ENCODE data around the gene RASAL1. TPM values are rescaled to one million over a fixed set of nuclear protein-coding genes. Genes with fewer than 3 reads are reported as not detected.

Gene RASAL1
- total and polyA plus RNA-seq, 2 donors (not counting 1 experiment from before 2014, with no cell fraction given) = not detected

DNA sequence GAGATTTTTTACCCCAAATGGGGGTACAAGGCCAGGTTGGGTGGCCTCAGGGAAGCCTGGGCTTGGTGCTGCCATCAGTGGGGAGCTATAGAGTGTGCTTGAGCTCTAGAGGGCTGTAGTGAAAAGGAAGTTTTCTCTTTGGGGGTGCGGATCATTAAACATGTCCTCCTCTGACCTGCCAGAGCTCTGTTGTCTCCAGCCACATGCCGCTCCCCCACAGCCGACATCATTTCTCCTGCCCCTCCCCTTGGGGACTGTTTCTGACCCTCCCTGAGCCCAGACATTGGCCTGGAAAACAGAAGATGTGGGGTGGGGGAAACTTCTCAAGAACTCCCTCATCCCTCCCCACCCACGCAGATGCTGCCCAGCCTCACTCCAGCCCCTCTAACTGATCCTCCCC lies 53.7 kb downstream of the RASAL1 start:
- no peak for TF ChIP-seq EZH2 (IDR thresholded peaks at IDR 0.05; ENCODE audit: low read length, missing control alignments)
- TF ChIP-seq, protein P1, sequence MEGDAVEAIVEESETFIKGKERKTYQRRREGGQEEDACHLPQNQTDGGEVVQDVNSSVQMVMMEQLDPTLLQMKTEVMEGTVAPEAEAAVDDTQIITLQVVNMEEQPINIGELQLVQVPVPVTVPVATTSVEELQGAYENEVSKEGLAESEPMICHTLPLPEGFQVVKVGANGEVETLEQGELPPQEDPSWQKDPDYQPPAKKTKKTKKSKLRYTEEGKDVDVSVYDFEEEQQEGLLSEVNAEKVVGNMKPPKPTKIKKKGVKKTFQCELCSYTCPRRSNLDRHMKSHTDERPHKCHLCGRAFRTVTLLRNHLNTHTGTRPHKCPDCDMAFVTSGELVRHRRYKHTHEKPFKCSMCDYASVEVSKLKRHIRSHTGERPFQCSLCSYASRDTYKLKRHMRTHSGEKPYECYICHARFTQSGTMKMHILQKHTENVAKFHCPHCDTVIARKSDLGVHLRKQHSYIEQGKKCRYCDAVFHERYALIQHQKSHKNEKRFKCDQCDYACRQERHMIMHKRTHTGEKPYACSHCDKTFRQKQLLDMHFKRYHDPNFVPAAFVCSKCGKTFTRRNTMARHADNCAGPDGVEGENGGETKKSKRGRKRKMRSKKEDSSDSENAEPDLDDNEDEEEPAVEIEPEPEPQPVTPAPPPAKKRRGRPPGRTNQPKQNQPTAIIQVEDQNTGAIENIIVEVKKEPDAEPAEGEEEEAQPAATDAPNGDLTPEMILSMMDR (conservative IDR thresholded peaks at IDR 0.05 in 1 of 2, IDR thresholded peaks at IDR 0.05 in 1 of 2; ENCODE audit: low read depth in 1 of 2, low read length in 2 of 2) = no peak
- Histone ChIP-seq H3K27ac (ENCODE audit: insufficient read depth, low read length) (no peak overlapping the region), H3K9me3 (ENCODE audit: control insufficient read depth, insufficient read depth, low read depth, low read length) (no peaks in the 10 kb centered on the region), H3K79me2 (ENCODE audit: control insufficient read depth, insufficient read depth, low read length) (no peaks in the 10 kb centered on the region), H3K27me3 (ENCODE audit: control insufficient read depth, insufficient read depth, low read length) (no peaks in the 10 kb centered on the region), H2AFZ (ENCODE audit: low read length) (no peak overlapping the region), H3K4me2 (ENCODE audit: extremely low read depth, insufficient read depth, low read length) (no peak overlapping the region), H4K20me1 (ENCODE audit: control insufficient read depth, extremely low read depth, insufficient read depth, low read length) (no peaks in the 10 kb centered on the region), H3K4me1 (ENCODE audit: control insufficient read depth, extremely low read depth, insufficient read depth, low read length) (no peaks in the 10 kb centered on the region), H3K9ac (ENCODE audit: insufficient read depth, low read length) (no peak overlapping the region), H3K4me3 (replicated peaks in 1 of 4; ENCODE audit: control extremely low read depth in 1 of 4, insufficient read depth in 1 of 4, low read depth in 3 of 4, low read length in 4 of 4) (no peak overlapping the region), H3K36me3 (ENCODE audit: control insufficient read depth, insufficient read depth, low read length) (no peaks in the 10 kb centered on the region)
- DNase-seq (ENCODE audit: low read depth in 2 of 2) = no peak

DNA sequence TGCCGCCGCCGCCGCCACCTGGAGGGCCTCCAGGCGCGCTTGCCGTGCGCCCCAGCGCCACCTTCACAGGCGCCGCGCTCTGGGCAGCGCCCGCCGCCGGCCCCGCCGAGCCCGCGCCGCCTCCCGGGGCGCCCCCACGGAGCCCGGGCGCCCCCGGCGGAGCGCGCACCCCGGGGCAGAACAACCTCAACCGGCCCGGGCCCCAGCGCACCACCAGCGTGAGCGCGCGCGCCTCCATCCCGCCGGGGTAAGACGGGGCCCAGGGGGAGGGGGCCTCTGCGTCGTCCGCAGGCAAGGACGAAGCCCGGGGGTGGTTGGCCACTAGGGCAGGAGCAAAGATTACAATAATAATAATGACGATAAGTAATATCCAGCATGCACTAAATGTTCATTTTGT lies 57.7 kb downstream of the RASAL1 start:
- TF ChIP-seq EZH2 (IDR thresholded peaks at IDR 0.05; ENCODE audit: low read length, missing control alignments) = no peak
- TF ChIP-seq, protein P1 (conservative IDR thresholded peaks at IDR 0.05 in 1 of 2, IDR thresholded peaks at IDR 0.05 in 1 of 2; ENCODE audit: low read depth in 1 of 2, low read length in 2 of 2) = no peak
- Histone ChIP-seq H3K9me3 (ENCODE audit: control insufficient read depth, insufficient read depth, low read depth, low read length) (no peaks in the 10 kb centered on the region), H2AFZ (ENCODE audit: low read length) (no peak overlapping the region), H3K36me3 (ENCODE audit: control insufficient read depth, insufficient read depth, low read length) (no peaks in the 10 kb centered on the region), H3K4me2 (ENCODE audit: extremely low read depth, insufficient read depth, low read length) (no peak overlapping the region), H3K4me3 (replicated peaks in 1 of 4; ENCODE audit: control extremely low read depth in 1 of 4, insufficient read depth in 1 of 4, low read depth in 3 of 4, low read length in 4 of 4) (no peak overlapping the region), H3K27ac (ENCODE audit: insufficient read depth, low read length) (no peak overlapping the region), H3K4me1 (ENCODE audit: control insufficient read depth, extremely low read depth, insufficient read depth, low read length) (no peaks in the 10 kb centered on the region), H3K79me2 (ENCODE audit: control insufficient read depth, insufficient read depth, low read length) (no peaks in the 10 kb centered on the region), H4K20me1 (ENCODE audit: control insufficient read depth, extremely low read depth, insufficient read depth, low read length) (no peaks in the 10 kb centered on the region), H3K27me3 (ENCODE audit: control insufficient read depth, insufficient read depth, low read length) (no peaks in the 10 kb centered on the region), H3K9ac (ENCODE audit: insufficient read depth, low read length) (no peak overlapping the region)
- DNase-seq (ENCODE audit: low read depth in 2 of 2) = no peak

GRCh38 chr12:113077057-113077858 lies 58.3 kb downstream of the RASAL1 start:
- H3K9ac ChIP-seq (ENCODE audit: insufficient read depth, low read length) = no peak overlapping the region
- no peak overlapping the region for H3K27ac ChIP-seq (ENCODE audit: insufficient read depth, low read length)
- no peaks in the 10 kb centered on the region for H3K9me3 ChIP-seq (ENCODE audit: control insufficient read depth, insufficient read depth, low read depth, low read length)
- H3K79me2 ChIP-seq (ENCODE audit: control insufficient read depth, insufficient read depth, low read length) = no peaks in the 10 kb centered on the region
- no peaks in the 10 kb centered on the region for H3K4me1 ChIP-seq (ENCODE audit: control insufficient read depth, extremely low read depth, insufficient read depth, low read length)
- no peak for DNase-seq (ENCODE audit: low read depth in 2 of 2)
- no peak for TF ChIP-seq EZH2 (IDR thresholded peaks at IDR 0.05; ENCODE audit: low read length, missing control alignments)
- TF ChIP-seq, protein P1 (conservative IDR thresholded peaks at IDR 0.05 in 1 of 2, IDR thresholded peaks at IDR 0.05 in 1 of 2; ENCODE audit: low read depth in 1 of 2, low read length in 2 of 2) = no peak
- H3K27me3 ChIP-seq (ENCODE audit: control insufficient read depth, insufficient read depth, low read length) = no peaks in the 10 kb centered on the region
- H3K36me3 ChIP-seq (ENCODE audit: control insufficient read depth, insufficient read depth, low read length) = no peaks in the 10 kb centered on the region
- no peaks in the 10 kb centered on the region for H4K20me1 ChIP-seq (ENCODE audit: control insufficient read depth, extremely low read depth, insufficient read depth, low read length)
- H3K4me2 ChIP-seq (ENCODE audit: extremely low read depth, insufficient read depth, low read length) = no peak overlapping the region
- H2AFZ ChIP-seq (ENCODE audit: low read length) = no peak overlapping the region
- no peak overlapping the region for H3K4me3 ChIP-seq (replicated peaks in 1 of 4; ENCODE audit: control extremely low read depth in 1 of 4, insufficient read depth in 1 of 4, low read depth in 3 of 4, low read length in 4 of 4)

Measured in fibroblast of lung (primary cell).